NAMALWA (cell line): ENCODE measurements around the gene PUS7.
A peak's percentile ranks its signal among the peaks of the same experiment; 100 is the strongest.
"Not testable (repeated sequence)": the region's sequence is repeated elsewhere in the genome, so short reads cannot be mapped to it uniquely, and the experiment has no call there.

Source experiments
- DNase-seq: peaks from one replicate; pipeline ENCODE4 v3.0.0-alpha.2; 2015; ENCODE audit warnings: low spot score

Gene PUS7

GRCh38 chr7:105497016-105497415 lies 25.1 kb downstream of the PUS7 start:
- no peak for DNase-seq

- DNase-seq = no peak
Observed at GRCh38 chr7:105496521-105496920, 25.6 kb downstream of the PUS7 start.

GRCh38 chr7:105493923-105494315 lies 28.2 kb downstream of the PUS7 start:
- DNase-seq = no peak

GRCh38 chr7:105493196-105493922 lies 28.7 kb downstream of the PUS7 start:
- DNase-seq = no peak

GRCh38 chr7:105489409-105489808 lies 32.7 kb downstream of the PUS7 start:
- DNase-seq = no peak

- peak; percentile 53 for DNase-seq
Observed at GRCh38 chr7:105487579-105488571, 34.2 kb downstream of the PUS7 start.

GRCh38 chr7:105480931-105481330 lies 41.1 kb downstream of the PUS7 start:
- DNase-seq = no peak

- DNase-seq = no peak
Observed at GRCh38 chr7:105478606-105479005, 43.5 kb downstream of the PUS7 start.

- no peak for DNase-seq
Observed at GRCh38 chr7:105477908-105478307, 44.2 kb downstream of the PUS7 start.

GRCh38 chr7:105474045-105474444 lies 48.0 kb downstream of the PUS7 start:
- no peak for DNase-seq

- no peak for DNase-seq
Observed at GRCh38 chr7:105473163-105473562, 48.9 kb downstream of the PUS7 start.

- DNase-seq = no peak
Observed at GRCh38 chr7:105470846-105471245, 51.2 kb downstream of the PUS7 start.

- DNase-seq = no peak
Observed at GRCh38 chr7:105470090-105470489, 52.0 kb downstream of the PUS7 start.

- no peak for DNase-seq
Observed at GRCh38 chr7:105462765-105463420, 59.2 kb downstream of the PUS7 start.

- DNase-seq = no peak
Observed at GRCh38 chr7:105461518-105461917, 60.6 kb downstream of the PUS7 start.

- no peak for DNase-seq
Observed at GRCh38 chr7:105457619-105458225, 64.3 kb downstream of the PUS7 start.

- DNase-seq = no peak
Observed at GRCh38 chr7:105454921-105455320, 67.2 kb downstream of the PUS7 start.

GRCh38 chr7:105454095-105454747 lies 67.8 kb downstream of the PUS7 start:
- DNase-seq = no peak

GRCh38 chr7:105452085-105452484 lies 70.0 kb downstream of the PUS7 start:
- DNase-seq = peak; percentile 72

- not testable (repeated sequence) for DNase-seq
Observed at GRCh38 chr7:105450870-105451269, 71.2 kb downstream of the PUS7 start.

GRCh38 chr7:105450177-105450861 lies 71.8 kb downstream of the PUS7 start:
- no peak for DNase-seq
